ENCODE data around the gene QKI.

The QKI gene

GRCh38 chr6:163539101-163539762, 124.7 kb downstream of the QKI start:
- DNase-seq = no peak

- no peak for DNase-seq
These were observed 128.8 kb downstream of the QKI start for GRCh38 chr6:163543321-163543720.

- no peak for DNase-seq
These were observed 130.9 kb downstream of the QKI start for GRCh38 chr6:163545370-163545769.

GRCh38 chr6:163547287-163547686, 132.8 kb downstream of the QKI start:
- no peak for DNase-seq

DNA sequence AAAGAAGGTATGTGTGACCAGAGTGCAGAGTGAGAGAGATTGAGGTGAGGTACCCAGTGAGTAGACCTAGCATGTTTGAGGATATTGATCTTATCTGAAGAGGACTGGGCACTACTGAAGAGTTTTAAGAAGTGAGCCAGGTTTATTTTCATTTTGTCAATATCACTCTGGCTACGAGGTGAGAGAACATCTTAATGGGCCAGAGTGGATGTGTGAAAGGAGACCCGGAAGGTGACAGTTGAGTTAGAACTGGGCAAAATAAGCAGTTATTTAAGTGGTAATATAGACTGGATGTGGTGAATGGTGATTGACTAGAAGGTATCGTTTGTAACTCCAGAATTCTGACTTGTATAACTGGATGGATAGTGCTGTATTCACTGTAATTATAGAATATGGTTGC, 134.1 kb downstream of the QKI start:
- DNase-seq = no peak

DNA sequence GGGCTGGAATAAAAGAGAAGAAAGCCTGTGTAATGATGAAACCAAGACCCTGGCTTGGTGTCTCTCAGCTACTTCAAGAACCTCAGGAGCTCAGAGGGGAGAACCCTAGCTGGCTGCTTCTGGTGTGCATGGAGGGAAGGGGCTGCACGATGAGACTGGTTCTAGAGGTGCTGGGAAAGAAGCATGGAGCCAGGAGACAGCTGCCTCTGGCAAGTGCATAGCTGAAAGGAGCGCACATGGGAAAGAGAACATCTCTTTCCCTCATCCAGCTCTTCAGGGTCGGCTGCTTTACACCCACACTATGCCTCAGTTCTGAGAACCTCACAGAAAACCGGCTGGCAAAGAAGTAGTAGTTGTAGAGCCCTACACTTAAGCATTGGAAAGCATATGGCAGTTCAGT, 139.5 kb downstream of the QKI start:
- no peak for DNase-seq

DNA sequence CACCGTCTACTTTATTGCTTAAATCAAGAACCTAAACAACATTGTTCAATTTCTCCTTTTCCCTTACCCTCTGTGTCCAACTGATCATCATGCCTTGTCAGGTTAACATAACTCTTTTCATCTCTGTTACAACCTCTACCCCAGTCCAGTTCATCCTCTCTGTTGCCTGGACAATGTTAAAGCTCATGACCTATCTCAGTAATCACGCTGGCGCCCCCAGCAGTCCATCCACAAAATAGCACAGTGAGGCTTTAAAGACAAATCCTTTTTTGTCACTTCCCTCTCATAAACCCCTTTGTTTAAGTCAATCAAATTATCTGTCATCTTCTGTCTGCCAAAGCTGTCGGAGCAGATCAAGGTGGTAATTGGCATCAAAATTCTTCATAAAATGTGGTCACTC, 140.1 kb downstream of the QKI start:
- DNase-seq = peak; percentile 7 to 63 (median 38)

DNA sequence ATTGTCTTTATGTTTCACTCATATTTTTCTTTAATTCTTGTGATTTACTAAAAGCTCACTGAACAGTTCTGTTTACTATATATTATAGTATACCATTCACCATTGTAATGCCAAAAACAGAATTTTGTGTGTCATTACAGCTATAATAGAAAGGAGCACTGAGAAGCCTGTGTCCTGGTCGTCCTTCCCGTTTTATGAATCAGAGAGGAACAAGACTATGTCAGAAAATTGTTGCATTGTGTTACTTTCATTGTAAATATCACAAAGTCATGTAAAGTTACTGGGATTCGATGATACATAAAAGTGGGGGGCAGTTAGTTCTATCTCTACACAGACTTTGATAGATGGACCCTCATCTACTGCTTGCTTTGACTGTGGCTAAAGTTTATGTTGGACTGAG, 145.1 kb downstream of the QKI start:
- DNase-seq = no peak

DNA sequence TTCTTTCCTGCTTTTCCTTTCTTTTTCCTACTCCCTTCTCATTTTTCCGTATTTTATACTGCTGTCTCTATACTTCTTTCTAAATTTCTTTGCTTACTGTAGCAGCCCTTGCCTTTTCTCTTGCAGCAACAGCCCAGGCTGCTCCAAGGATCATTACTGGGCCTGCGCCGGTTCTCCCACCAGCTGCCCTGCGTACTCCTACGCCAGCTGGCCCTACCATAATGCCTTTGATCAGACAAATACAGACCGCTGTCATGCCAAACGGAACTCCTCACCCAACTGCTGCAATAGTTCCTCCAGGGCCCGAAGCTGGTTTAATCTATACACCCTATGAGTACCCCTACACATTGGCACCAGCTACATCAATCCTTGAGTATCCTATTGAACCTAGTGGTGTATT, 148.8 kb downstream of the QKI start:
- no peak for DNase-seq

GRCh38 chr6:163564534-163564933, 150.0 kb downstream of the QKI start:
- no peak for DNase-seq

GRCh38 chr6:163565140-163565539, 150.6 kb downstream of the QKI start:
- no peak for DNase-seq

DNA sequence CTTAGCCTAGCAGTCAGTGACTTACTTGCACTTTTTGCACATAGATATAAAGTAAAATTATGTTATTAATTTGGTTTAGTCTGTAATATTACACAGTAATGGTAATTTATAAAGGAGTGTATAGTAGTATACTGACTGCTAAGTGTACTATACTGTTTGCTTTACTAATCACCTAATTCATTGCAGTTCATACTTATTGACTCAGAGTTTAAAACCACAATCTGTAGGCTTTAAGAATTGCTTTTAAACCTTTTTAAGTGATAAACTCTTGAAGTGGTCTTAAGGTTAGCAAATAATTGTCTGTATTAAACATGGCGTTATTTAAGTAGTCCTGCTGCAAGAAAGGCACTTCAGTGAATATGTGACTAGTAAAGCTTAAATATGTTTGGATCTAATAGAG, 151.5 kb downstream of the QKI start:
- DNase-seq = no peak

- DNase-seq = no peak
These were observed 153.8 kb downstream of the QKI start for GRCh38 chr6:163568275-163568674.

- no peak for DNase-seq
These were observed 156.2 kb downstream of the QKI start for GRCh38 chr6:163570579-163571231.

GRCh38 chr6:163571730-163572129, 157.2 kb downstream of the QKI start:
- DNase-seq = no peak

DNA sequence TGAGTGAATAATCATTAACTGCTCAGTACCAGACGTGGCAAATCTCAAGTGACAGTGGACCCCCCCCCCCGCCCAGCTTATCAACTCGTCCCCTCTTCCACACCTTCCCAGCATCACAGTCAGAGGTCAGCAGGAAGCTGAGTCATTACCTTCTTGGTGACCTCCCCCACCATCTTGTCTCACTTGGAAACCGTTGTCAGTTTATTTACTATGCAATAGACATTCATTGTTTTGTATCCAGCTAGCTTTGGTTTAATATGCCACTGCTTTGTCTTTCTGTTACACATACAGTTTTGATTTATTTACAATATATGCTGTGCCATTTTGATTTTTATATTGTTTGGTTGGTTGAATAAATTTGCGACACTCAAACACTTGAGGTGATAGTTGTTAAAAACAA, 158.1 kb downstream of the QKI start:
- no peak for DNase-seq

GRCh38 chr6:163573503-163574179, 159.1 kb downstream of the QKI start:
- DNase-seq = no peak

DNA sequence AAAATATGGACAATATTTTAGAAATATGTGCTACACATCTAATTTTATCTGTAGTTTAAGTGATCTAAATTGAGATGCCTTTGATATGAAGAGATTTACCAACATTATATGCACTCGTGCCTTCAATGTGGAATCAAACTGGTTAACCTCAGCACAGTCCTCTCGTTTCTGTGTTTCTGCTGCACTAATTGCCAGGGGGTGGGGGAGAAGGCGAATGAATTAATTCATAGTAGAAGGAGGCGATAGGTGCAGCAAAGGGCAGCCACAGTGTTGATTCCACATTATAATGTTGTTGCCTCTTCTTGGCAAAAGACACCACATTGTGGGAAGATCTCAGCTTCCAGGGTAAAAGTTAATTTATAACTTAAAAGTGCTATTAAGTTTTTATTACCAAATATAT, 161.6 kb downstream of the QKI start:
- DNase-seq = no peak

GRCh38 chr6:163577404-163577803, 162.9 kb downstream of the QKI start:
- no peak for DNase-seq

GRCh38 chr6:163579111-163579879, 164.8 kb downstream of the QKI start:
- no peak for DNase-seq

- DNase-seq = no peak
These were observed 165.4 kb downstream of the QKI start for GRCh38 chr6:163579880-163580295.

DNA sequence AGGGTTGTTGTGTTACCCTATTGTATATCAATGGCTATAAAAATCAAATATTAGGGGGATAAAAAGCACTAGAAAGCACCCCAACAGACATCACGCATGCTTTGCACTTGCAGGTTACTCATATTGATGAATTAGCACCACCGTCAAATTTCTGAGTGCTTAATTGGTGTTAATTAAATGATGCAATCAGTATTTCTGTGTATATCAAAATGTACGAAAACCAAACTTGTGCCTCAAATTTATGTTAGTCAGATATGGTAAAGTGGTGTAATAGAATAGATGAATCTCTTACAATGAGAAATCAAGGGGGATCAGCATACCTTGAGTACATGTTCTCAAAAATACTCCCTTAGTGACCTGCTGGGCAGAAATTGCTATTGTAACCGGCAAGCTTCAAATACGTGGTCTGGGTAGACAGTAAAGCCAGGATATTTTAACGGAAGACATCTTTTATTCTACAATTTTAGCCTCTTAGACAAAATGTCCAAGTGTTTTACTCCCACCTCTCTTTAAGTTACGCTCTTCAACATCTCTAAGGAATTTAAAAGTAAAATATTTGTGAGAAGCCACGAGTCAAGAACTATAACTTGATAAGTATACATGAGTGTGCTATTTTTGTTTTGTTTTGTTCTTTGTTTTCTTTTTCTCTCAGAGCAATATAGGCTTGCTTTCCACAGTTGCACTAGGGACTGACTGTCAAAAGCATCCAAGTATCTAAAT, 166.0 kb downstream of the QKI start:
- DNase-seq = no peak

GRCh38 chr6:163583558-163583957, 169.0 kb downstream of the QKI start:
- DNase-seq = no peak

Data from T-helper 2 cell (primary cell).